HepG2 (cell line): ENCODE measurements around the gene PEX11A. TPM values are rescaled to one million over a fixed set of nuclear protein-coding genes. Genes with fewer than 3 reads are reported as not detected.

Experiments
- ATAC-seq: fragments of 200-7000 bp; cut with Tn5 transposase; 3 replicates; pipeline ENCODE4 v1.9.1; 2020; ENCODE audit warnings: mild to moderate bottlenecking, moderate library complexity
- BruUV-seq: library from RNA; stranded (reverse); fragments of 400-500 nt; replicated peaks from 2 replicates; lab custom pipeline; 2021; lab: Mats Ljungman, UMichigan
- CTCF ChIA-PET: fragments of 300-600 bp; formaldehyde crosslinking; extraction: SDS; loops from one replicate; lab custom pipeline; 2021; ENCODE audit warnings: low total read pairs, inconsistent platforms, low intra/inter-chr PET ratio; lab: Yijun Ruan, JAX
- POLR2A ChIA-PET: fragments of 350-600 bp; sonication (Branson Sonifier 250); formaldehyde crosslinking; loops from one replicate; lab custom pipeline; 2020; ENCODE audit warnings: antibody characterized with exemption, inconsistent platforms; lab: Yijun Ruan, JAX
- DNase-seq: peaks from one replicate; pipeline ENCODE4 v3.0.0-alpha.2; 2015; ENCODE audit warnings: low spot score
- FAIRE-seq: peaks from 3 replicates; lab custom pipeline; 2011; peaks lifted over from hg19 to GRCh38; lab: Jason Lieb, UNC
- H2AFZ ChIP-seq: one replicate; pipeline ENCODE4 v1.6.1; 2011; ENCODE audit warnings: low read length, inconsistent platforms
- H3K27ac ChIP-seq: fragments of 300-600 bp; 3 replicates; pipeline ENCODE4 v1.8.0; 2011; ENCODE audit warnings: mixed run types, mild to moderate bottlenecking, mixed read lengths, low read length, inconsistent platforms; ENCODE audit not compliant: insufficient read depth; ENCODE audit errors: extremely low read length
- H3K27me3 ChIP-seq, 2 experiments: fragments of 200-600 bp in 1 of 2; 2 replicates in 1 of 2; 3 replicates in 1 of 2; pipeline versions ENCODE4 v1.6.0 to v1.8.0; 2011; ENCODE audit warnings: low read length in 2 of 2, mild to moderate bottlenecking in 2 of 2, moderate library complexity in 2 of 2, inconsistent platforms in 1 of 2; ENCODE audit not compliant: insufficient read depth in 2 of 2, control insufficient read depth in 1 of 2
- H3K36me3 ChIP-seq, 2 experiments: fragments of 200-600 bp in 1 of 2; replicated peaks in 1 of 2; 2 replicates in 1 of 2; 3 replicates in 1 of 2; pipeline versions ENCODE4 v1.5.1 to v1.8.0; 2011; ENCODE audit warnings: low read length in 2 of 2, inconsistent platforms in 1 of 2; ENCODE audit not compliant: insufficient read depth in 2 of 2, control insufficient read depth in 1 of 2
- H3K4me1 ChIP-seq: 2 replicates; pipeline ENCODE4 v1.5.1; 2012; ENCODE audit warnings: low read length, inconsistent platforms; ENCODE audit not compliant: insufficient read depth
- H3K4me2 ChIP-seq: 2 replicates; pipeline ENCODE4 v1.6.0; 2011; ENCODE audit warnings: low read depth, low read length, inconsistent platforms
- H3K4me3 ChIP-seq, 3 experiments: fragments of 200-600 bp in 1 of 3; sonication (generic), shearing (Covaris generic) in 1 of 3; replicated peaks in 1 of 3; 2 replicates each; pipeline ENCODE4 v1.5.1; 2011 to 2016; ENCODE audit warnings: low read length in 3 of 3, inconsistent platforms in 2 of 3, low read depth in 2 of 3, mild to moderate bottlenecking in 2 of 3, control low read depth in 1 of 3, mixed read lengths in 1 of 3; ENCODE audit not compliant: insufficient read depth in 1 of 3
- H3K79me2 ChIP-seq: one replicate; pipeline ENCODE4 v1.6.1; 2011; ENCODE audit warnings: low read length, inconsistent platforms; ENCODE audit not compliant: insufficient read depth
- H3K9ac ChIP-seq: 2 replicates; pipeline ENCODE4 v1.6.0; 2011; ENCODE audit warnings: mild to moderate bottlenecking, low read depth, low read length, inconsistent platforms; ENCODE audit not compliant: insufficient read depth
- H3K9me3 ChIP-seq: 2 replicates; pipeline ENCODE4 v1.5.1; 2012; ENCODE audit warnings: mild to moderate bottlenecking, low read length
- H4K20me1 ChIP-seq: 2 replicates; pipeline ENCODE4 v1.6.0; 2011; ENCODE audit warnings: inconsistent platforms, mild to moderate bottlenecking, low read length, moderate library complexity; ENCODE audit not compliant: insufficient read depth
- ATF6 ChIP-seq: sonication (generic); formaldehyde crosslinking; conservative IDR thresholded peaks from 2 replicates; pipeline ENCODE4 v1.4.0; 2020; ENCODE audit warnings: missing genetic modification reagents
- NONO ChIP-seq, 2 experiments: fragments of 450-650 bp in 1 of 2; sonication (generic) in 1 of 2; formaldehyde crosslinking in 1 of 2; IDR thresholded peaks in 1 of 2; conservative IDR thresholded peaks in 1 of 2; 2 replicates each; pipeline versions ENCODE4 v1.6.1 to v1.8.0; 2017 to 2022; ENCODE audit warnings: mild to moderate bottlenecking in 1 of 2, missing genetic modification reagents in 1 of 2, moderate library complexity in 1 of 2
- THYN1 ChIP-seq: sonication (generic); formaldehyde crosslinking; IDR thresholded peaks from 2 replicates; pipeline ENCODE4 v1.8.1; 2023; ENCODE audit warnings: low read depth, mild to moderate bottlenecking, moderate library complexity, missing genetic modification reagents, borderline replicate concordance
- ZBTB14 ChIP-seq: sonication (generic); formaldehyde crosslinking; IDR thresholded peaks from 2 replicates; pipeline ENCODE4 v1.4.0; 2020; ENCODE audit warnings: missing genetic modification reagents
- ZBTB38 ChIP-seq: sonication (generic); formaldehyde crosslinking; IDR thresholded peaks from 2 replicates; pipeline ENCODE4 v1.5.1; 2020; ENCODE audit warnings: mild to moderate bottlenecking, missing genetic modification reagents
- ZBTB39 ChIP-seq: sonication (generic); formaldehyde crosslinking; IDR thresholded peaks from 2 replicates; pipeline ENCODE4 v1.5.0; 2020; ENCODE audit warnings: missing genetic modification reagents
- ZMAT3 ChIP-seq: sonication (generic); formaldehyde crosslinking; conservative IDR thresholded peaks from 2 replicates; pipeline ENCODE4 v1.7.0; 2021; ENCODE audit warnings: missing genetic modification reagents
- ZNF264 ChIP-seq: sonication (generic); formaldehyde crosslinking; IDR thresholded peaks from 2 replicates; pipeline ENCODE4 v1.4.0; 2020; ENCODE audit warnings: missing genetic modification reagents
- ZNF296 ChIP-seq: sonication (generic); formaldehyde crosslinking; conservative IDR thresholded peaks from 2 replicates; pipeline ENCODE4 v1.5.0; 2020; ENCODE audit warnings: mild to moderate bottlenecking, missing genetic modification reagents
- ZNF770 ChIP-seq: sonication (generic); formaldehyde crosslinking; IDR thresholded peaks from 2 replicates; pipeline ENCODE4 v1.5.0; 2020; ENCODE audit warnings: mild to moderate bottlenecking, missing genetic modification reagents
- WGBS: methylation state at CpG from one replicate; pipeline ENCODE4 v1.1.6; 2017; ENCODE audit warnings: low lambda C conversion rate; 5-methylcytosine and 5-hydroxymethylcytosine counted together
- in situ Hi-C: cut with HindIII; loops from 2 replicates; pipeline ENCODE4 v1.10.0; 2017; ENCODE audit warnings: low pct_unique_long_range_greater_than_20kb; ENCODE audit not compliant: extremely low pct_ligation_motif_present
- intact Hi-C: fragments of 100-400 bp; cut with micrococcal nuclease; formaldehyde crosslinking; loops from one replicate; pipeline ENCODE4 v1.10.0; 2022; ENCODE audit not compliant: unreplicated experiment
- polyA plus RNA-seq, 8 experiments: library from polyadenylated mRNA; depleted of rRNA in 3 of 8; stranded (reverse) in 7 of 8; unstranded in 1 of 8; fragments of >200 nt; fragmentation: Illumina TruSeq in 4 of 8; extraction: Trizol in 4 of 8; gene quantifications; 2 replicates each; pipeline versions ENCODE4 v1.2.1 to v1.2.3, GENCODE V29; 2011 to 2016; ENCODE audit warnings: low read depth in 4 of 8, missing spikeins in 1 of 8, mixed read lengths in 1 of 8; ENCODE audit not compliant: insufficient read depth in 1 of 8
- total RNA-seq, 5 experiments: library from RNA; depleted of rRNA; stranded (reverse); fragments of >200 nt; fragmentation: Illumina TruSeq; extraction: Trizol; gene quantifications; 2 replicates each; pipeline ENCODE4 v1.2.3, GENCODE V29; 2016; ENCODE audit warnings: low read depth in 1 of 5

PEX11A gene
- total and polyA plus RNA-seq, 2 of the 13 experiments (the other 11 are each of a cell fraction or from before 2014, with no cell fraction given): 9.9 to 15.1 TPM

- Histone ChIP-seq H3K4me3 (no peak overlapping the region), H3K4me2 (no peak overlapping the region)
- TF ChIP-seq THYN1 (no peak), ZNF770 (no peak), ZMAT3 (CRISPR knock-in tag) (no peak), NONO (IDR thresholded peaks at IDR 0.05) (no peak), NONO (CRISPR knock-in tag; conservative IDR thresholded peaks at IDR 0.05) (no peak)
- TF ChIP-seq, all 625 proteins: peak for 0
- H2AFZ ChIP-seq: no peak overlapping the region
- H3K9ac ChIP-seq: no peak overlapping the region
- ChIA-PET CTCF (no interaction called here), POLR2A (no interaction called here)
- intact Hi-C loops (no loop called here), in situ Hi-C loops (loop anchor here (25.0 kb wide), 1 partner anchor 363 kb away; no protein-coding TSS in a partner anchor)
- no peak for DNase-seq
- no peak for ATAC-seq
- H3K27me3 ChIP-seq: peaks cover 0 to 14% of the 10 kb centered on the region in 2 experiments; a peak in 2 of 5 replicates
- BruUV-seq: no TSS peak
- H3K27ac ChIP-seq: no peak overlapping the region
- 88% methylated on average over 1 of the region's 1 CpG for WGBS
- no peak for FAIRE-seq
- no peaks in the 10 kb centered on the region for H3K4me1 ChIP-seq
- H4K20me1 ChIP-seq: no peaks in the 10 kb centered on the region
- no peaks in the 10 kb centered on the region for H3K79me2 ChIP-seq
- H3K36me3 ChIP-seq: no peaks in the 10 kb centered on the region
- no peaks in the 10 kb centered on the region for H3K9me3 ChIP-seq
These were observed 34.1 kb upstream of the PEX11A start for GRCh38 chr15:89724621-89725020.

GRCh38 chr15:89723031-89723430 is 32.5 kb upstream of the PEX11A start:
- FAIRE-seq (no peak), ATAC-seq (no peak), DNase-seq (no peak)
- Histone ChIP-seq H3K4me3 (no peak overlapping the region), H2AFZ (no peak overlapping the region), H3K79me2 (no peaks in the 10 kb centered on the region), H3K4me1 (no peaks in the 10 kb centered on the region), H3K9me3 (no peaks in the 10 kb centered on the region), H3K27ac (no peak overlapping the region), H3K4me2 (no peak overlapping the region), H3K36me3 (no peaks in the 10 kb centered on the region), H4K20me1 (no peaks in the 10 kb centered on the region), H3K9ac (no peak overlapping the region), H3K27me3 (0 out of 5 replicates have a peak, but pooled peaks cover 0 to 4% of the 10 kb centered on the region in 2 experiments)
- intact Hi-C loops (no loop called here), in situ Hi-C loops (no loop called here)
- 50% methylated on average over 3 of the region's 3 CpGs for WGBS
- CTCF ChIA-PET: no interaction called here
- POLR2A ChIA-PET: no interaction called here
- BruUV-seq: no TSS peak
- TF ChIP-seq ZBTB39: no peak
- no peak for TF ChIP-seq ATF6
- no peak for TF ChIP-seq ZBTB38 (CRISPR knock-in tag)
- no peak for TF ChIP-seq ZNF296
- TF ChIP-seq ZNF264 (CRISPR knock-in tag): no peak
- no peak for TF ChIP-seq ZBTB14
